KOPT-K1 (cell line): ENCODE data around the gene AGBL1.

Experiments used
- H3K27ac ChIP-seq: fragments of 200-600 bp; sonication (generic); 2 replicates; pipeline ENCODE4 v1.5.1; 2016; ENCODE audit warnings: antibody characterized with exemption, mild to moderate bottlenecking, low read depth, low read length; ENCODE audit not compliant: poor library complexity, severe bottlenecking
- H3K36me3 ChIP-seq: fragments of 200-600 bp; sonication (generic); 2 replicates; pipeline ENCODE4 v1.5.1; 2017; ENCODE audit warnings: antibody characterized with exemption, mild to moderate bottlenecking, low read length, moderate library complexity; ENCODE audit not compliant: insufficient read depth
- H3K9me3 ChIP-seq: fragments of 200-600 bp; sonication (generic); 2 replicates; pipeline ENCODE4 v1.5.1; 2017; ENCODE audit warnings: antibody characterized with exemption, low read length, mild to moderate bottlenecking; ENCODE audit not compliant: insufficient read depth, poor library complexity, severe bottlenecking

The AGBL1 gene

DNA sequence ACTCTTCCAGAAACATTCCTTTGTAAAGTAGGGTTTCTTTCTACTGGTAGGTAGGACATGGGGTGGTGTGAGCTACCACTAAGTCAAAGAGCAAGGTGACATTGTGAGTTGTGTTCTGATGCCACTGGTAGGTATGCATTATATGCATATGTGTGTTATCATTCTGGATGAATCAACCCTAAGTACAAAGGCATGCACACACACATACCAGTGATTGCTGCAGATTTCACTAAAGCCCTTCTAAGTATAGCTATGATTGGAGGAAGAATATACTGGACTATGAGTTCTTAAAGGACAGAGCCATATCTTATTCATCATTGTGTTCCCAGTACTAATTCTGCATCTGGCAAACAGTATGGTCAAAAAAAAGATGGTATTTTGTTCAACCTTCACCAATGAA, 646.0 kb downstream of the AGBL1 start:
- no peaks in the 10 kb centered on the region for H3K9me3 ChIP-seq

DNA sequence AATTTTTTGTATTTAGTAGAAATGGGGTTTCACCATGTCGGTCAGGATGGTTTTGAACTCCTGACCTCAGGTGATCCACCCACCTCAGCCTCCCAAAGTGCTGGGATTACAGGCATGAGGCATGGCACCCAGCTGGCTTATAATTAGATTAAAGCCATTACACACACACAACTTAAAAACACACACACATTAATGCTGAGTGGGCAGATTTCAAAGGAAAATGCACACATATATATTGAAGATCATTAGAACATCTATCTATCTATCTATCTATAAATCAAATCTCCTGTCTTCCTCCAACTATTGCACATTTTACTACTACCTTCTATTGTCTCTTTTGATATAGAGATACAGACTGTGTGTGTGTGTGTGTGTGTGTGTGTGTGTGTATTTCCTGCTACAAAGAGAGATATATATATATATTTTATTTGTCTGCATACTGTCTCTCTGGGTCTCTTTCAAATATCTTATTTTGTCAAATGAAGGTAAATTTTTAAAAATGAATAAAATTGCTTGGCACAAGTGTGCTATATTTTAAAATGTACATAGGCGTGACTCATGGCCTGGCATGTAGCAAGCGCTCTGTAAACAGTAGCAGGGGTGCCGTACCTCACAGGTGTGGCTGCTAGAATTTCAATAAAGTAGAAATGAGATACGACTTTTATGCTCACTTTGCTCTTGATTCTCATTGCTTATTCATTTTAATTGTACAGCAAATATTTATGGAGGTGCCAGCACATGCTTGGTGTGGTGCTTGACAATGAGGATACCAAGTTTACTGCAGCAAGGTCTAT, 655.8 kb downstream of the AGBL1 start:
- Histone ChIP-seq H3K36me3 (no peaks in the 10 kb centered on the region), H3K9me3 (no peaks in the 10 kb centered on the region), H3K27ac (no peak overlapping the region)

More for the DNA sequence above, 646.0 kb downstream of the AGBL1 start:
- H3K27ac ChIP-seq: no peak overlapping the region
- no peaks in the 10 kb centered on the region for H3K36me3 ChIP-seq

DNA sequence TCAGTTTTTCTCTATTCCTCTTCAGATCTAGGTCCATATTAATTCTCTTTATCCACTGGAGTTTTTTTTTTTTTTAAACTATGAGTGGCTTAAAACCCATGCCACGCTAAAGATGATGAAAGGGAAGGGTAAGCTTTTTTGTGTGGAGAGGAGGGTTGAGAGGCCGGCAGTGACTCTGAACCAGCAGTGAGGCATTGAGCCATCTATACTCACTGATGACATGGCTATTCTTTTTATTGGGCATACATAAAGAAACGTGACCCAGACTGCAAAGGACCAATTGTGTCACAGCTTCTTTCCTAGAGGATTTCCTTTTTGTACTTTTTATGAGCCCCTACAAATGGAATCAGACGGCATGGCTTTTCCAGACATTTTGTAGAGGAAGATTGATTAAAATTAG, 662.2 kb downstream of the AGBL1 start:
- H3K27ac ChIP-seq: no peak overlapping the region
- H3K9me3 ChIP-seq: no peaks in the 10 kb centered on the region
- no peaks in the 10 kb centered on the region for H3K36me3 ChIP-seq

DNA sequence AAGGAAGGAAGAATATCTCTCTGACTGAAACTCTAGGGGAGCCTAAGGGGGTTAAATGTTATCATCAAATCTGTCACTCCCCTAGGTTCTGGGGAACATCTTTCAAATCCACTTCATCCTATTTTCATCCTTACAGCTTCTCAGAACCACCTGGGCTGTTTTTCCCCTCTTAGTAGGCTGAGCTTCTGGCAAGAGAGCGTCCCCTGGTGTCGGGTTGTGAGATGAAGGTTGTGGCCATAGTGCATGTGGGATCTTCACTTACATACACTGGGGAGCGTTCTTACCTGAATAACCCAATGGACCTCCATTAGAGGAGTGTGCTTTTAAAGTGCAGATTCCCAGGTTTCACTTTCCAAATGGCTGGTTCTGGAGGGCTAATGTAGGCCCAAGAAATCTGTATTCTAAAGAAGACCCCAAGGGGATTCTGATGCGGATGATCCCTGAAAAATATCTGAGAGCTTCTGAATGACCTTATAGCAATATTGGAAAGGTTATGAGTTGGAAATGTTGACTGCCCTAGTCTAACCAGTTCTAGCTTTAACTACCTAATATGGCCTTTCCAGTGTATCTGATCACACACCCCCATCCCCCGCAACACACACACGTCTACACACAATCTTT, 663.7 kb downstream of the AGBL1 start:
- H3K27ac ChIP-seq: no peak overlapping the region
- no peaks in the 10 kb centered on the region for H3K9me3 ChIP-seq
- H3K36me3 ChIP-seq: no peaks in the 10 kb centered on the region

DNA sequence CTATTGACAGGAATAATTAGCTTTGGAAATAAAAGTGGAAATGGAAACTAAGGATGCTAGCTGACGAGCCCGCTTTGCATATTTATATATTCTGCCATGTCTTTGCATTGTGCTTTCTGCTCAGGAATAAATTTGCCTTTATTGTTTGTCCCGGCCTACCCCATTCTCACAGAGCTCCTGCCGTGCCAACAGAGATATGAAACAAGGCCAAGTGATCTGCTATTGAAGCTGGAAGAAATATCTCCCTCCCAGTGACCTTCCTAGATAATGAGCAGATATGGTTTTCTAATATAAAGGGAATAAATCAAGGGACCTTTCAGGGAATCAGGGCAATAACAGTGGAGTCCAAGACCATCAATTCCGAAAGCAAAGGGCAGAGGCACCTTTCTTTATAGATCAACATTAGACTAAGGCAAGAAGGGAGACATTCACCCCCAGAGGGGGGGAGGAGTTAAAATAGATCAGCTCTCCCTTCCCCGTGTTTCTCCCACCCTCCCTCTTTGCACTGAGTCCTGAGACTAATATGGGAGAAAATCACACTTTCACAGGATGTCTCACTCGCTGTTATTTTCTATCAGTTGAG, 664.6 kb downstream of the AGBL1 start:
- Histone ChIP-seq H3K9me3 (no peaks in the 10 kb centered on the region), H3K36me3 (no peaks in the 10 kb centered on the region), H3K27ac (no peak overlapping the region)

DNA sequence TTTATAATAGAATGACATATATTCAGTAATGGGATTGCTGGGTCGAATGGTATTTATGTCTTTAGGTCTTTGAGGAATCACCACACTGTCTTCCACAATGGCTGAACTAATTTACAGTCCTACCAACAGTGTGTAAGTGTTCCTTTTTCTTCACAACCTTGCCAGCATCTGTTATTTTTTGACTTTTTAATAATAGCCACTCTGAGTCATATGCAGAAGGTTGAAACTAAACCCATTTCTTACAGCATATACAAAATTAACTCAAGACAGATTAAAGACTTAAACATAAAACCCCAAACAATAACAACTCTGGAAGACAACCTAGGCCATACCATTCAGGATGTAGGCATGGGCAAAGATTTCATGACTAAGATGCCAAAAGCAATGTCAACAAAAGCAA, 671.4 kb downstream of the AGBL1 start:
- Histone ChIP-seq H3K27ac (no peak overlapping the region), H3K36me3 (no peaks in the 10 kb centered on the region), H3K9me3 (no peaks in the 10 kb centered on the region)

DNA sequence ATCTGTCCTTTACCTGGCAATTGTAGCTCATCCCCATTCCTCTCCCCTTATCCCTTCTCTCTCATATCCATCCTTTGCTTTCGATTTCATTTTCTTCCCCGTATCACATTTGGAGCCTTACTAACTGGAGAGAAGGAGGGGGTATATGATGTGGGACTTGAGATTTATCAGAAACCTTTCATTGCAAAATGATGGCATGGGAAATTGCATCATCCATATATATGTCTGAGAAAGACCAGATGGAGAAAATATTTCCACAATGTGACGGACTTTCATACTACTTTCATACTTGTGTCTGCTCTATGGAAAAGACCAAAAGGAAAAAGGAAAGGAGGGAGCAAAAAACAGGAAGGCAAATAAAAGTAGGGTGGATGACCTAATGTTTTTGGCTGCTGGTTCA, 675.2 kb downstream of the AGBL1 start:
- Histone ChIP-seq H3K27ac (no peak overlapping the region), H3K36me3 (no peaks in the 10 kb centered on the region), H3K9me3 (no peaks in the 10 kb centered on the region)

DNA sequence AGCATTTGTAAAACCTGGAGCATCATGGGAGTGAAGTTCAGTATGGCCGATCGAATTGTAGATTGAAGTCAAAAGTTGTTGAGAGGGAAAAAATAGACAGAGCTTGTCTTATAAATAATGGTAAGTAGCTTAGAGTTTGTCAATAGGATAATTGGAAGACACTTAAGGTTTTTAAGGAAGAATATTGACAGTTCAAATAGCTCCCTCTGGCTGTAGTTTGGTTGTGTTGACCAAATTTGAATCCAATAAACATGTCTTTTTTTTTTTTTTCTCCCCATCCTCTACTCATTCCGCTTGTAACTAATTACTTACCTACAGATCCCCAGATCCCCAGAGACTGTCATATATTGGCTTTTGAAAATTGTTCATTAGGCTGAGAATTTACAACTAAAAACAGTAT, 677.0 kb downstream of the AGBL1 start:
- H3K27ac ChIP-seq: no peak overlapping the region
- no peaks in the 10 kb centered on the region for H3K36me3 ChIP-seq
- H3K9me3 ChIP-seq: no peaks in the 10 kb centered on the region

DNA sequence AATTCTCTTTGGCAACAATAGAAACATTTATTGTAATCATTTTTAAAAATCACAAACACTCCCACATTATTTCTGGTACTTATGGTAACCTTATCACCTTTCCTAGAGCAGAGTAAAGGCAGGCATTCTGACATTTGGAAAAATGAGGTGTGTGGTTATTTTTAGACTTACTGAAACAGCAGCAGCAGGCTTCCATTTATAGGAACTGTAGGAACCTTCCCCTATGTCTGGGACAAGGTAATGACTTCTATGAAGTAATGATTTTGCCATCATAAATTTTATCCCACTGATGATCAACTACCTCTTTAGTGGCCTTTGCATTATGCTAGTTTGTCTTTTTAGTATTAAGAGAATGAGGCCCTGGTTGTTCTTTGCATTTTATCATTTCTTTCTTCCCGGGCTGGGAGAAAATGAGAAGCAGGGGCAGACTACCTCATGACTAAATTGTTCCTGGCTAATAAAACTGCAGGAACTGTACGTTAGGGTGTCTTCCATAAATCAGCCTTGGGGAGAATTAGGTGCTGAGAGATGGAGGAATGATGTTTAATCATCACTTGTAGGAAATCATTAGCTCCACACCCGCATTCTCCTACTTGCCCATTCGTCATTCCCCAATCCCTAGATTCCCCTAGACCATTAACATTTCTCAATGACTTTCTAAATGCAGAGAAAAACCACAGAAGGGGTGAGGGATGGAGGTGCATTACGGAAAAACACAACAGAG, 680.3 kb downstream of the AGBL1 start:
- Histone ChIP-seq H3K36me3 (no peaks in the 10 kb centered on the region), H3K27ac (no peak overlapping the region), H3K9me3 (no peaks in the 10 kb centered on the region)

DNA sequence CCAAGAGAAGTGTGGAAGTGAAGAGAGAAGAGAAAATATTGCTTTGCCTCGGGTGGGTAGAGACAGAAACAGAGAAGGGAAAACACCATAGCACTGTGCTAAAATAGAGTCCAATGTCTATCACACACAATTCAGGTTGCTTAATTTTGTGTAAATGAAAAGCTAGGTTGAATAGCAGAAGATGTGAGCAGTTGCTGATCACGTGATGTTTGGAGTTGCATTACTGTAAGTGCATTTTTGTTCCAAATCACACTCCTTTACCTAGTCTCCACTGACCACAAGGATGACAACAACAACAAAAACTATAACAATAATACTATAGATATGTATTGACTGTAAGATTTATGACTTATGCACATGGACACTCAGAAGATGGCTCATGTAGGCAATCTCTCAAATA, 683.2 kb downstream of the AGBL1 start:
- H3K9me3 ChIP-seq: no peaks in the 10 kb centered on the region
- no peaks in the 10 kb centered on the region for H3K36me3 ChIP-seq
- no peak overlapping the region for H3K27ac ChIP-seq

DNA sequence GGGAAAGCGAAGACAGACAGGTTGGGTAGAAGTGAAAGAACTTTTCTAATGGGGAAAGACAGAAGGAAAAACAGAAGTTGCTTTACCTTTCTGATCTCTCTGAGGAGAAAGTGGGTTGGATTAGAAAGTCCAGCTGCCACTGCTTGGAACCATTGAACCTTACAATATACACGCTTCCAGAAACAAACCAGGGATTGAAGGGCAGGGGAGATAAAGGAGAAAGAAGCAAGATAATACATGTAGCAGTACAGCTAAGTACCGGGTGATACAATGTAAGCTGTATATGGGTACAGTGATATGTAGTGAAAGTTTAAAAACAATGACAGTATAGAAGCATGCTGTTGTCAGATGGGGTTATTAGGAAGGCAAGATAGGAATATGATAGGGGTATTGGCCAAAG, 684.4 kb downstream of the AGBL1 start:
- no peak overlapping the region for H3K27ac ChIP-seq
- H3K9me3 ChIP-seq: no peaks in the 10 kb centered on the region
- H3K36me3 ChIP-seq: no peaks in the 10 kb centered on the region

DNA sequence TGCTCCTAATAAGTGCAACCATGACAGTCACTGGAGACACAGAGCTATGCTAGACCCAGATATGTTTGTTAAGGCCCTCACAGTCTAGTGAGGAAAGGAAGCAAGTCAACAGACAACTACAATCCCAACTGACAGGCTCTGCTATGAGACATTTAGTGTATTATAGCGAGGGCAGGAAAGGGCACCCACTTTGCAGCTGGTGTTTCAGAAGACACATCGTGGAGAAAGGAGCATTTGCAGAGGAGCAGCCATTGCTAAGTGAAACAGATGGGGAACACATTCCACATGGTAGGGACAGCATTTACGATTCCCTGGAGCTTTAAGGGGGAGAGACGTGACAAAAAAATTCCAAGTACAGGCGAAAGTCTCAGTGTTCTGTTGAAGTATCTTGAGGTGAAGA, 685.6 kb downstream of the AGBL1 start:
- H3K9me3 ChIP-seq: no peaks in the 10 kb centered on the region
- no peak overlapping the region for H3K27ac ChIP-seq
- no peaks in the 10 kb centered on the region for H3K36me3 ChIP-seq

DNA sequence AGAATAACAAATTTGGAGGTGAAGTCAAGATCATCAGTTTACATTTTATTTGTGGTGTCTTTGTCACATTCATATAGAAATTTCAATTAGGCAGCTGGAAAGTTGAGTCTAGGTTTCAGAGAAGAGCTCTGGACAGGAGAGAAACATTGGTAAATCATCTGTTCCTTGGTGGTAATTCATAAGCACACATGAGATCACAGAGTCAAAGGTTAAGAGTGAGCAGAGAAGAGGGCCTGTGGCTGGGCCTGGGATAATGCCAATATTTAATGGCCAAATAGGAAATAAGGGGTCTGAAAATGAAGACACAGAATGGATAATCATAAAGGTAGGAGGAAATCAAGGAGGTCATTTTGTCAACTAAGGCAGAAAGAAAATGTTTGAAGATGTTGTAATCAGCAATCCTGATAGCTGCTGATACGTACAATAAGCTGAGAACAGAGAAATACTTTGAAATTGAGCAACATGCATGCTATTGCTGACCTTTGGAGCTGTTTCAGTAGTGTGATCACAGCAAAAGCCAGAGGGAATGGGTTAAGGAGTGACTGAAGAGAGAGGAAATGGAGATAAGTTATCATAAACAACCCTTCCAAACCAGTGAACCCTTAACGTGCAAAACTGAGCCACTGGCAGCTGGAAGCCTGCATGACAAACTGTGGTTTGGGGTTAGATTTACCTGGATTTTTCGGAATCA, 692.8 kb downstream of the AGBL1 start:
- Histone ChIP-seq H3K36me3 (no peaks in the 10 kb centered on the region), H3K27ac (no peak overlapping the region), H3K9me3 (no peaks in the 10 kb centered on the region)

DNA sequence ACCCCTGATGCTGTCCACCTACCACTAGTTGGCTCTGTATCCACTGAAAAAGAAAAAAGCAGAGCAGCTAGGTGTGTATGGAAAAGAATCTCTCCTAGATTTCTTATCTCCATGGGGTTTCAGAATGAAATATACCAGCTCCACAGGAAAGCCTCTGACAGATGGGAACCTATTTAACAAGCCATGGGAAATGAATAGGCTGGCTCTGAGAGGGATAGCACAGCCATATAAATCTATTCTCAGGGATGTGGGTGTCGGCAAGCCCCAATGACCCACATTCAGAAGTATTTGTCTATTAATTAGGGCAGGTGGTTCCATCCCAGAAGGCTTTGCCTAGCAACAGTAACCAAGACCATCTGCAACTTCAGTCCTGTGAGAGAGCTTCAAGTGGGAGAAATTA, 694.1 kb downstream of the AGBL1 start:
- no peaks in the 10 kb centered on the region for H3K36me3 ChIP-seq
- H3K27ac ChIP-seq: no peak overlapping the region
- H3K9me3 ChIP-seq: no peaks in the 10 kb centered on the region

DNA sequence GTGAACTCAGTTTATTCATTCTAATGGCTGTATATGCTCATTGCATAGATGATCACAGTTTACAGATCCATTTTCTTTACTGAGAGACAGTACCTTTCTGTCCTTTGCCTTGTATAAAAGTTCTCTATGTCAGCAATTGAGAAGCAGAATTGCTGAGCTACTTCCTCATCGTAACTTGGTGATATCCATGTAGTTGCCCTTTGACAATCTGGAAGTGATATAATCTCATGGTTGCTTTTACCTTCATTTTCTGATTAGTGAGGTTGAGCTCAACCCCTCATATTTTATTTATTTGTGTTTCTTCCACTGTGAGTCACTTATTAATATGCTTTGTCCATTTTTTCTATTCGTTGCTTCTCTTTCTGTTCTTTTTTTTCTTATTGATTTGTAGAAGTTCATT, 696.5 kb downstream of the AGBL1 start:
- Histone ChIP-seq H3K27ac (no peak overlapping the region), H3K9me3 (no peaks in the 10 kb centered on the region), H3K36me3 (no peaks in the 10 kb centered on the region)
